Activated CD8-positive, alpha-beta memory T cell treated with anti-CD3 and anti-CD28 coated beads for 36 hours (primary cell): ENCODE data around the gene BCAS3. TPM values are rescaled to one million over a fixed set of nuclear protein-coding genes. Genes with fewer than 3 reads are reported as not detected.

Source experiments
- CTCF ChIA-PET: fragments of 350-600 bp; sonication (Branson Sonifier 250); formaldehyde crosslinking; loops from one replicate; lab custom pipeline; 2021; ENCODE audit warnings: antibody characterized with exemption; lab: Charles Lee
- POLR2A ChIA-PET: fragments of 350-600 bp; sonication (Branson Sonifier 250); formaldehyde crosslinking; loops from one replicate; lab custom pipeline; 2021; ENCODE audit warnings: antibody characterized with exemption; lab: Charles Lee
- total RNA-seq, 2 experiments: library from RNA; stranded (reverse); gene quantifications; one replicate each; pipeline ENCODE4 v1.2.3, GENCODE V29; 2021

BCAS3 gene
- total RNA-seq, 2 experiments from 2014 or later, result 6.9 to 9.3 TPM

GRCh38 chr17:61393904-61394629 is 716.4 kb downstream of the BCAS3 start:
- ChIA-PET CTCF (interaction anchor here (0.9 to 1.6 kb wide), 2 partner anchors 18 to 19 kb away, joined by 3 read pairs; no protein-coding TSS in a partner anchor), POLR2A (no interaction called here)

- CTCF ChIA-PET, result interaction anchor here (0.8 to 1.6 kb wide), 4 partner anchors 14 to 18 kb away, joined by 3 read pairs; no protein-coding TSS in a partner anchor
- POLR2A ChIA-PET, result no interaction called here
Observed at GRCh38 chr17:61394630-61395408, 717.2 kb downstream of the BCAS3 start.

GRCh38 chr17:61395409-61395982 is 717.8 kb downstream of the BCAS3 start:
- ChIA-PET POLR2A (no interaction called here), CTCF (interaction anchor here (0.8 to 1.0 kb wide), 2 partner anchors 13 to 17 kb away, joined by 3 read pairs; no protein-coding TSS in a partner anchor)

GRCh38 chr17:61395983-61396585 is 718.4 kb downstream of the BCAS3 start:
- POLR2A ChIA-PET, result no interaction called here
- CTCF ChIA-PET, result no interaction called here

- POLR2A ChIA-PET, result interaction anchor here (0.5 kb wide), 1 partner anchor 8 kb away, joined by 4 read pairs; no protein-coding TSS in a partner anchor
- CTCF ChIA-PET, result no interaction called here
Observed at GRCh38 chr17:61396586-61397085, 719.0 kb downstream of the BCAS3 start.

- ChIA-PET POLR2A (interaction anchor here (0.5 kb wide), 1 partner anchor 8 kb away, joined by 4 read pairs; no protein-coding TSS in a partner anchor), CTCF (interaction anchor here (0.7 kb wide), 1 partner anchor 226 kb away, joined by 3 read pairs; no protein-coding TSS in a partner anchor)
Observed at GRCh38 chr17:61397086-61397842, 719.6 kb downstream of the BCAS3 start.

GRCh38 chr17:61398721-61399130 is 721.1 kb downstream of the BCAS3 start:
- CTCF ChIA-PET, result interaction anchor here (5.1 kb wide), 1 partner anchor 13 kb away, joined by 33 read pairs; no protein-coding TSS in a partner anchor
- POLR2A ChIA-PET, result interaction anchor here (0.6 kb wide), 1 partner anchor 614 kb away, joined by 3 read pairs; no protein-coding TSS in a partner anchor

GRCh38 chr17:61399131-61400065 is 721.7 kb downstream of the BCAS3 start, which contains the start of gene TBX2:
Gene TBX2 (plus strand): TSS chr17:61399843. CDS start chr17:61400177, 334 bp downstream.
- CTCF ChIA-PET, result interaction anchor here (0.9 to 5.1 kb wide), 2 partner anchors 9 to 12 kb away, joined by 5 to 33 read pairs; no protein-coding TSS in a partner anchor
- POLR2A ChIA-PET, result interaction anchor here (0.6 kb wide), 1 partner anchor 613 kb away, joined by 3 read pairs; no protein-coding TSS in a partner anchor

- POLR2A ChIA-PET, result no interaction called here
Observed at GRCh38 chr17:61400066-61400716, 722.5 kb downstream of the BCAS3 start.

GRCh38 chr17:61400717-61401388 is 723.2 kb downstream of the BCAS3 start:
- CTCF ChIA-PET, result interaction anchor here (5.1 kb wide), 1 partner anchor 11 kb away, joined by 33 read pairs; no protein-coding TSS in a partner anchor
- POLR2A ChIA-PET, result no interaction called here

More at GRCh38 chr17:61400066-61400716, 722.5 kb downstream of the BCAS3 start:
- CTCF ChIA-PET, result interaction anchor here (0.9 to 5.1 kb wide), 2 partner anchors 10 to 11 kb away, joined by 5 to 33 read pairs; no protein-coding TSS in a partner anchor

- ChIA-PET CTCF (interaction anchor here (5.1 kb wide), 1 partner anchor 10 kb away, joined by 33 read pairs; no protein-coding TSS in a partner anchor), POLR2A (no interaction called here)
Observed at GRCh38 chr17:61401389-61402072, 723.9 kb downstream of the BCAS3 start.

- ChIA-PET CTCF (interaction anchor here (5.1 kb wide), 1 partner anchor 9 kb away, joined by 33 read pairs; no protein-coding TSS in a partner anchor), POLR2A (no interaction called here)
Observed at GRCh38 chr17:61402073-61402541, 724.5 kb downstream of the BCAS3 start.

GRCh38 chr17:61402978-61403800 is 725.5 kb downstream of the BCAS3 start:
- ChIA-PET CTCF (interaction anchor here (1.3 to 5.1 kb wide), 2 partner anchors 8 to 662 kb away, joined by 3 to 33 read pairs; no protein-coding TSS in a partner anchor), POLR2A (no interaction called here)
